ENCODE results near the gene DACH1.

DNA sequence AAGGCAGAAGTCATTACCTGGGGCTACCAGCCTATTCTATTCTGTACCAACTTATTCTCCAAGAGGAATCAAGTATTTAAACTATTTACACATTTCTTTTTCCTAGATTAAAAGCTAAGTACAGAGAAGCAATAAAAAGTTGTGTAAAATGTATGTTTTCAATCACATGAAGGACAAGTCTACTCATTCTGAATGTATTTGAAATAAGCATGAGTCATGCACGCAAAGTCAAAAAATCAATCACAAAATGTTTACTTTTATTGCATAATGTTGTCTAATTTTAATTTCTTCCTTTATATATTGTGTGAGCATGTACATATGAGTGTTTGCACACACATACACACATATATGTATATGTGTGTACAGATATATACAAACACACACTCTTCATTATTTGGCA, 136.7 kb downstream of the DACH1 start:
- TF ChIP-seq ZNF274 (IDR thresholded peaks at IDR 0.05; ENCODE audit: borderline replicate concordance, extremely low read depth, low read length) (no peak), HDAC2 (IDR thresholded peaks at IDR 0.05; ENCODE audit: borderline replicate concordance in 1 of 2, low read depth in 2 of 2, low read length in 2 of 2) (no peak), EZH2 (IDR thresholded peaks at IDR 0.05; ENCODE audit: low read depth, low read length, severe bottlenecking) (no peak), CEBPB (IDR thresholded peaks at IDR 0.05; ENCODE audit: low read depth, low read length) (no peak), POLR2A (IDR thresholded peaks at IDR 0.05; ENCODE audit: control extremely low read depth in 1 of 2, low read depth in 2 of 2, low read length in 2 of 2) (no peak), JUND (IDR thresholded peaks at IDR 0.05; ENCODE audit: low read length) (no peak), BACH1 (IDR thresholded peaks at IDR 0.05; ENCODE audit: low read length) (no peak)
- TF ChIP-seq, protein P1, sequence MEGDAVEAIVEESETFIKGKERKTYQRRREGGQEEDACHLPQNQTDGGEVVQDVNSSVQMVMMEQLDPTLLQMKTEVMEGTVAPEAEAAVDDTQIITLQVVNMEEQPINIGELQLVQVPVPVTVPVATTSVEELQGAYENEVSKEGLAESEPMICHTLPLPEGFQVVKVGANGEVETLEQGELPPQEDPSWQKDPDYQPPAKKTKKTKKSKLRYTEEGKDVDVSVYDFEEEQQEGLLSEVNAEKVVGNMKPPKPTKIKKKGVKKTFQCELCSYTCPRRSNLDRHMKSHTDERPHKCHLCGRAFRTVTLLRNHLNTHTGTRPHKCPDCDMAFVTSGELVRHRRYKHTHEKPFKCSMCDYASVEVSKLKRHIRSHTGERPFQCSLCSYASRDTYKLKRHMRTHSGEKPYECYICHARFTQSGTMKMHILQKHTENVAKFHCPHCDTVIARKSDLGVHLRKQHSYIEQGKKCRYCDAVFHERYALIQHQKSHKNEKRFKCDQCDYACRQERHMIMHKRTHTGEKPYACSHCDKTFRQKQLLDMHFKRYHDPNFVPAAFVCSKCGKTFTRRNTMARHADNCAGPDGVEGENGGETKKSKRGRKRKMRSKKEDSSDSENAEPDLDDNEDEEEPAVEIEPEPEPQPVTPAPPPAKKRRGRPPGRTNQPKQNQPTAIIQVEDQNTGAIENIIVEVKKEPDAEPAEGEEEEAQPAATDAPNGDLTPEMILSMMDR (IDR thresholded peaks at IDR 0.05; ENCODE audit: control extremely low read depth in 1 of 3, insufficient read depth in 1 of 3, low read depth in 1 of 3, low read length in 3 of 3): no peak
- TF ChIP-seq, protein P2, sequence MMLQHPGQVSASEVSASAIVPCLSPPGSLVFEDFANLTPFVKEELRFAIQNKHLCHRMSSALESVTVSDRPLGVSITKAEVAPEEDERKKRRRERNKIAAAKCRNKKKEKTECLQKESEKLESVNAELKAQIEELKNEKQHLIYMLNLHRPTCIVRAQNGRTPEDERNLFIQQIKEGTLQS (IDR thresholded peaks at IDR 0.05; ENCODE audit: insufficient read depth, low read depth, low read length): no peak
- TF ChIP-seq, protein P3, sequence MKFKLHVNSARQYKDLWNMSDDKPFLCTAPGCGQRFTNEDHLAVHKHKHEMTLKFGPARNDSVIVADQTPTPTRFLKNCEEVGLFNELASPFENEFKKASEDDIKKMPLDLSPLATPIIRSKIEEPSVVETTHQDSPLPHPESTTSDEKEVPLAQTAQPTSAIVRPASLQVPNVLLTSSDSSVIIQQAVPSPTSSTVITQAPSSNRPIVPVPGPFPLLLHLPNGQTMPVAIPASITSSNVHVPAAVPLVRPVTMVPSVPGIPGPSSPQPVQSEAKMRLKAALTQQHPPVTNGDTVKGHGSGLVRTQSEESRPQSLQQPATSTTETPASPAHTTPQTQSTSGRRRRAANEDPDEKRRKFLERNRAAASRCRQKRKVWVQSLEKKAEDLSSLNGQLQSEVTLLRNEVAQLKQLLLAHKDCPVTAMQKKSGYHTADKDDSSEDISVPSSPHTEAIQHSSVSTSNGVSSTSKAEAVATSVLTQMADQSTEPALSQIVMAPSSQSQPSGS (IDR thresholded peaks at IDR 0.05; ENCODE audit: low read length): no peak

Data from H1 (cell line).